ENCODE data around the gene CHADL. TPM values are rescaled to one million over a fixed set of nuclear protein-coding genes. Genes with fewer than 3 reads are reported as not detected.

The CHADL gene
- polyA plus RNA-seq, 2 donors = 2.8 to 5.9 TPM

Other genes starting within 250 kb of the CHADL start
- gene EP300, start 148.3 kb downstream of the CHADL start, polyA plus RNA-seq = 10 to 100 TPM; 11.6 to 13.7 TPM
- gene L3MBTL2, start 35.6 kb downstream of the CHADL start, polyA plus RNA-seq = 10 to 100 TPM in 1 of 2 donors, 1 to 10 TPM in 1; 6.6 to 12.2 TPM
- 10 to 100 TPM; 53.0 to 61.7 TPM for gene RANGAP1, start 45.3 kb upstream of the CHADL start, polyA plus RNA-seq
- 10 to 100 TPM; 13.9 to 23.1 TPM for gene ZC3H7B, start 60.6 kb upstream of the CHADL start, polyA plus RNA-seq
- gene TEF, start 141.0 kb upstream of the CHADL start, polyA plus RNA-seq = 1 to 10 TPM; 8.5 to 9.5 TPM
- gene TOB2, start 205.9 kb upstream of the CHADL start, polyA plus RNA-seq = 10 to 100 TPM; 10.7 to 11.1 TPM
- 10 to 100 TPM; 41.4 to 61.8 TPM for gene PHF5A, start 227.8 kb upstream of the CHADL start, polyA plus RNA-seq
- 10 to 100 TPM; 22.6 to 59.7 TPM for gene ACO2, start 228.2 kb upstream of the CHADL start, polyA plus RNA-seq